ENCODE data around the gene RNF222.
"Not testable (repeated sequence)": the region's sequence is repeated elsewhere in the genome, so short reads cannot be mapped to it uniquely, and the experiment has no call there.

Gene RNF222

DNA sequence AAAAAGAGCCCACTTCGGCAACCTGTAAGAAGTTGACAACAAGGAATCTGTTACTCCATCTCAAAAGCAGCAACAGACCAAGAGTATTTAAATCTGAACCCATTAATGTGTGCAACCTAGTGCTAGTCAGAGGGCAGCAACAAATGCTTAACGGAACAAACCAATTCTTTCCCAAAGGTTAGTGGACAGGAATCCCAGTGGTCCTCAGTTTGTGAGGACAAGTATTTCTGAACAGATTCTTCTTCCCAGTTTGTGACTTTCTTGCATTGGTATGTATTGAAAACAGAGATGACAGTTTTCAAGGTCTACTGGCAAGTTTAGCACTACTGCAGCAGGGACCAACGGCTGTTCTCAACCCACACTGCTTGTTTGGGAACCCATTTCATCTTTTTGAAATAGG lies 17.6 kb downstream of the RNF222 start:
- DNase-seq (ENCODE audit: low read depth) = no peak

DNA sequence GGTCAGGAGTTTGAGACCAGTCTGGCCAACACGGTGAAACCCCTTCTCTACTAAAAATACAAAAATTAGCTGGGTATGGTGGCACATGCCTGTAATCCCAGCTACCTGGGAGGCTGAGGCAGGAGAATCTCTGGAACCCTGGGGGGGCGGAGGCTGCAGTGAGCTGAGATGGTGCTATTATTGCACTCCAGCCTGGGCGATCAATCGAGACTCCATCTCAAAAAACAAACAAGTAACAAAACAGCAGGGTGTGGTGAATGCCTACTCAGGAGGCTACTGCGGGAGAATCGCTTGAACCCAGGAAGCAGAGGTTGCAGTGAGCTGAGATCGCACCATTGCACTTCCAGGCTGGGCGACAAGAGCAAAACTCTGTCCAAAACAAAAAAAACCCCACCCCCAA lies 19.5 kb downstream of the RNF222 start:
- DNase-seq (ENCODE audit: low read depth) = not testable (repeated sequence)

DNA sequence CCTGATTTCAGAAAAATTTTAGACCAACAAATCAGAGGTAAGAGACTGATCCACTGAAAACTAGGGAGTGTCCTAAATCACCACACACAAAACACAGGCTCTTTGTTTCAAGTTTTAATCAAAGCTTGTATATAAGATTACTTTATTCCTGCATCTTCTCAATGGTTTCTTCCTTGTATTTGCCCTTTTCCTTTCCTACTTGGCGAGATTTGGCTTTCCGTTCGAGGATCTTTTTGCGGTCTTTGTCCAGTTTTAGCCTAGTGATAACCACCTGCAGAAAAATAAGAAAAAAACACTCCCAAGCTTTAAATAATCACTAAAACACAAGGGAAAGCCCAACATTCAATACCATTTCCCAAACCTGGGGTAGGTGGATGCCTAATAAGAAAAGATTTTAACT lies 20.2 kb downstream of the RNF222 start:
- DNase-seq (ENCODE audit: low read depth) = no peak

- peak; percentile 85 for DNase-seq (ENCODE audit: low read depth)
These were observed 21.2 kb downstream of the RNF222 start, which contains the start of gene KRABD2 for GRCh38 chr17:8376271-8377067. Gene KRABD2, minus strand, starts transcription at chr17:8376704.

DNA sequence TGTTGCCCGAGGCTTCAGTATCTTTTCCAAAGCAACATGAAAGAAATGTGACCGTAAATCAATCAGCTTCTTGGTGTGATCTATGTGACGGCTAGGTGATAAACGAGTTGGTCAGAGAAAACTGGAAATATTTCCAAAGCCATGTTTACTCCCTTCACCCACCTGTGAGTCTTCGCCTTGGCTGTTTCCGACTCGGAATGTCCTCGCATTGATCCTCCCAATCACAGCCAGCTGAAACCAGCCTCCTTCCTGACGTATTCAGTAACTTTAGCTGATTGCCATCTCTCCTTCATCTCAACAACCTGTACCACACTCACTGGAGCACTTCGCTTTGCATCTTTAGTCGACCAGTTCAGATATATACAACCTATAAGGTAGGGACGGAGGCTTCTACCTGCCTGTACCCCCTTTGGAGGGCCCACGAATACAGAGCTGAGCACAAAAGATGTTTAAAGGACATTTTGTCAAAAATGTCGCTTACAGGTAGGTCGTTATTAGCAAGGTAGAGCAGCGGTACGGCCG lies 21.8 kb downstream of the RNF222 start:
- DNase-seq (ENCODE audit: low read depth) = no peak

GRCh38 chr17:8373856-8374255 lies 23.8 kb downstream of the RNF222 start:
- DNase-seq (ENCODE audit: low read depth) = not testable (repeated sequence)

DNA sequence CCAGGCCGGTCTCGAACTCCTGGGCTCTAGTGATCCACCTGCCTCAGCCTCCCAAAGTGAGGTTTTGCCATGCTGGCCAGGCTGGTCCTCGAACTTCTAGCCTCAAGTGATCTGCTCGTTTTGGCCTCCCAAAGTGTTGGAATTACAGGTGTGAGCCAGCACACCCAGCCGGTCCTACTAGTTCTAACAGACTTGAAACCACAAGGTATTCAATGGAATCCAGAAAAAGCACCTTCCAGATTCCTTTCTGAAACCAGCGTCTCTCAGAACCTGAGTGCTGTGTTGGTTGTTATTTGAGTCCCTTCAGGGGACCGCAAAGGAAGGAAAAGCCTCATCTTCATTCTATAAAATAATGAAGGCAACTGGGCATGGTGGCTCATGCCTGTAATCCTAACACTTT lies 25.2 kb downstream of the RNF222 start:
- DNase-seq (ENCODE audit: low read depth) = no peak

DNA sequence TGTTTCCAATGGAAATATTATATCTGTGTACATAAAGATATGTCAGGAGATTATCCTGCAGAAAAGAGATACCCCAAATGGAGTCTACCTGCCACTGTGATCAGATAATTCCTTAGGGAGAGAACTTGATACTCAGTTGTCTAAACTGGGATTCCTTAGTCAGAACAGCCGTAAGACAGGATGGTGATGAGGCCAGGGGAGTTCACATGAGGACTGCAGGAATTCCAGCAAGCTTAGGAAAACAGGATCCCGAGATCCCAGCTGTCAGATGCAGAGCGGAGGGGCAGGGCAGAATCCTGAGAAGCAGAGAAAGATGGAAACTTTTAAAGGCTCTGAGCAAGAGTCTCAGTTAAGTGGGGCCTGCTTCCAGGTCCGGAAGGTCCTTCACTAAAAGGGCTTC lies 25.8 kb downstream of the RNF222 start:
- DNase-seq (ENCODE audit: low read depth) = no peak

DNA sequence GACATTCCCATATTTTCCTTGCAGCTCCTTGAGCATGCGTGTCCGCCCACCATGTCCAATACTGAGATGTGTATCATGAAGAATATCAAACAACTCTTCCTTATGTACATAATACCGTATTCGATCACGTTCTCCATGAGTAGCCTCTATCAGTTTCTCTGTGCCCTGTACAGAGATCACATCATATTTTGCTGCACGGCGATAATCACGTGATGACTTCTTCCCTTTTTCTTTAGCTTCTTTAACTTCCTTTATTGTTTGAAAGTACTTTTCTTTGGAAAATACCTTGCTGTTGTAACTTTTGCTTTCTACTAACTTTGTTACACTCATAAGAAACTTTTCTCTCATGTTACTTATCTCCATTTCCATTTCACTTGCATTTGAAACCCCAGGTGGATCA lies 27.7 kb downstream of the RNF222 start:
- DNase-seq (ENCODE audit: low read depth) = no peak

DNA sequence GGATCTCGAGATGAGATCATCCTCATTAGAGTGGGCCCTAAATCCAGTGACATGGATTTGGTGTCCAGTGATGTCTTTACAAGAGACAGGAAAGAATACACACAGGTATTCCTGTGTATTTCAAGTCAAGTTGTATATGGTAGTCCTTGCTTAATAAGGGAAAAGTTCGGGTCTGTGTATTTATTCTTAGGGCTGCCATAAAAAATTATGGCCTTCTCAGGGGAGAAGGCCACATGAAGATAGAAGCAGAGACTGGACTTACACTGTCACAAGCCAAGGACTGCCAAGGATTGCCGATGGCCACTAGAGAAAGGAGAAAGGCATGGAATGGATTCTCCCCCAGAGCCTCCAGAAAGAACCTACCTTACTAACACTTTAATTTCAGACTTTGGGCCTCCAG lies 29.4 kb downstream of the RNF222 start:
- DNase-seq (ENCODE audit: low read depth) = no peak

- peak; percentile 85 for DNase-seq (ENCODE audit: low read depth)
These were observed 31.4 kb downstream of the RNF222 start for GRCh38 chr17:8366231-8366630.

- peak; percentile 48 for DNase-seq (ENCODE audit: low read depth)
These were observed 32.5 kb downstream of the RNF222 start for GRCh38 chr17:8365143-8365542.

DNA sequence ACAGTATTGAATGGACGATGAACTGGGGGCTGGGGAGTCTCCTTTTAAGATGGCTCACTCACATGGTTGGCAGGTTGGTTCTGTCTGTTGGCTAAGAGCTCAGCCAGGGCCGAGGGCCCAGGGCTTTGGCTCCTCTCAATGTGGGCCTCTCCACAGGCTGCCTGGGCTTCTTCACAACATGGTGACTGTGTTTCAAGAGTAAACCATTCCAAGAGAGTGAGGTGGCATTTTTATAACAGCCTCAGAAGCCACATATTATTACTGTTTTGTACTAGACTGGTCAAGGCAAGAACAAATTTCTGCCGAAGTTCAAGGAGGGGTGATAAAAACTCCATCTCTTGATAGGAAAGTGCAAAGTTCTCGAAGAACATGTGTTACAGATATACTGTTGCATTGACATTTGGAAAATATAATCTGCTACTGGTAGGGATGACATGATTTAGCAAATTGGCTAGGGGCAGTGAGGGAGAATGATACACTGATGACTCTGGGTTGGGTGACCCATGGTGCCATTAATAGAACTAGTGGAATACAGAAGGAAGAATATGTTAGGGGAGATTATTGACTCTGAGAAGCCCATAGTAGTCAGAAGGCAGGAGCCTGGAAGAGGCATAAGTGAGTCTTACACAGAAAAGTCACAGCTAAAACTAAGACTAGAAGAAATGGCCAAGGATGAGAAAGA lies 34.8 kb downstream of the RNF222 start:
- peak; percentile 30 for DNase-seq (ENCODE audit: low read depth)

DNA sequence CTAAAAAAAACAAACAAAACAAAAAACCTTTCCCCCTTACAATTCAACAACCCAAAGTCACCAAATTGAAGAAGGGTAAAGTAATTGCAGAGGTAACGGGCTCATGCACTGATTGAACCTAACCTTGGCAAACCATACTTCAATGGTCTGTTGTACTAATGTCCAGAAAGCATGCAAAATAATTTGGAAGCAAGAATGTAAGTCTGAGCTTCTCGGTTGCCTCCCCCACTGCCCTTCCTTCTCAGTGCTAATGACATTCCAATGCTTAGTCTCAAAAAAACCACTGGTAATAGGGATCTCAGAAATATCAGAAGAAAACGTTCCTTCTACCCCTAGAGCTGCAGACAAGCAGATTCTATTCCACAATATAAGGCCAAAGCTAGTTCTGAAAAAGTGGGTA lies 36.9 kb downstream of the RNF222 start:
- no peak for DNase-seq (ENCODE audit: low read depth)

DNA sequence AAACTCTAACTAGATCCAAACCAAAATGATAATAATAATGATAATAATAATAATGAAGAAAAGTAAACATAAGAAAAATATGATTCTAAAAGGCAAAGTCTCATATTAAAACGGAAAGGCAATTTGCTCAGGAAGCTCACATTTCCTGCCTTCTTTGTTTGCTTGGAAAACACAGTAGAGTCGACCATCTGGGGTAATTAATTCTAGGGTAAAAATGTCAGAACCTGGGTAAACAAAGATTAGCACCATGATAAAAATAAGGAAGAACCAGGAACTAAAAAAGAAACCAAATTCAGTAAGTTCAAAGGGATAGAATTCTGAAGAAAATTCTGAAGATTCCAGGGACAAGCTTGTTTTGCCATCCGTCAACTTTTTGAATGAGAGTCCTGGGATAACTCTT lies 37.4 kb downstream of the RNF222 start:
- no peak for DNase-seq (ENCODE audit: low read depth)

- DNase-seq (ENCODE audit: low read depth) = peak; percentile 72
These were observed 37.9 kb downstream of the RNF222 start for GRCh38 chr17:8359769-8360168.

DNA sequence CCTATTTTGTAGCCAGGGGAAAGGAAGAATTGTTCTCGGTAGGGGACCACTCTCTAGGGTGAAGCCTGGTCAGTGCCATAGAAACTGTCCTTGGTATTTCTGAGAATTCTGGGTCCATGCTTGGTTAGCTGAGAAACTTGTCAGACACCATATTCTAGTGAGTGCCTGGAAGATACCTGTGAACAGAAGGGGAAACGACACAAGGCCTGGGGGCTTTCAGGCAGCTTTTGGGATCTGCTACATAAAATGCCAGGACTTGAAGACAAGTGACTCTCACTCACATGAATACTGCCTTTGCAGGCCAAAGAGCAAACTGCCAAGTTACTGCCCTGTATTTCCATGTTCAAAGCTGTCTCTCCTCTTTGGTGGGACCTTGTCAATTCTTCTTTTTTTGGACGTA lies 39.7 kb downstream of the RNF222 start:
- DNase-seq (ENCODE audit: low read depth) = no peak

- no peak for DNase-seq (ENCODE audit: low read depth)
These were observed 43.4 kb downstream of the RNF222 start for GRCh38 chr17:8354236-8354635.

DNA sequence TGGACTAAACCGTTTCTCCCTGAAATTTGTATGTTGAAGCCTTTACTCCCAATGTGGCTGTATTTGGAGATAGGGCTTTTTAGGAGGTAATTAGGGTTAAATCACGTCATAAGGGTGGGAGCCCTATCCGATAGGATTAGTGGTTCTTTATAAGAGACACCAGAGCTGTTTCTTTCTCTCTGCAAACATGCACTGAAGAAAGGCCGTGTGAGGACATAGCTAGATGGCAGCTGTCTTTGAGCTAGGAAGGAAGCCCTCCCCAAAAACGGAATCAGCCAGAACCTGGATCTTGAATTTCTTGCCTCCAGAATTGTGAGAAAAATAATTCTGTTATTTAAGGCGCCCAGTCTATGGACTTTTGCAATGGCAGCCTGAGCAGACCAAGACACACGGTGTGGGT lies 43.9 kb downstream of the RNF222 start:
- DNase-seq (ENCODE audit: low read depth) = no peak

- DNase-seq (ENCODE audit: low read depth) = no peak
These were observed 47.3 kb downstream of the RNF222 start for GRCh38 chr17:8350339-8350738.

GRCh38 chr17:8347001-8347400 lies 50.6 kb downstream of the RNF222 start:
- DNase-seq (ENCODE audit: low read depth) = not testable (repeated sequence)

GRCh38 chr17:8345951-8346665 lies 51.5 kb downstream of the RNF222 start:
- DNase-seq (ENCODE audit: low read depth) = no peak

Data from fibroblast of gingiva (primary cell).